Naive thymus-derived CD8-positive, alpha-beta T cell (primary cell): ENCODE measurements around the gene SLC35F2. TPM values are rescaled to one million over a fixed set of nuclear protein-coding genes. Genes with fewer than 3 reads are reported as not detected.
A peak's percentile ranks its signal among the peaks of the same experiment; 100 is the strongest.
"Not testable (repeated sequence)": the region's sequence is repeated elsewhere in the genome, so short reads cannot be mapped to it uniquely, and the experiment has no call there.

Source experiments
- ATAC-seq, 2 donors: fragments of 150-1000 bp; cut with Tn5 transposase in 1 of 2; sonication (Bioruptor Pico), chemical (Tn5 transposase) in 1 of 2; 1 replicate in 1 of 2; 2 replicates in 1 of 2; pipeline ENCODE4 v1.10.0; 2021; ENCODE audit warnings: mild to moderate bottlenecking in 2 of 2, moderate library complexity in 2 of 2
- POLR2A ChIA-PET: fragments of 350-600 bp; sonication (Branson Sonifier 250); formaldehyde crosslinking; loops from one replicate; lab custom pipeline; 2021; ENCODE audit warnings: antibody characterized with exemption; lab: Charles Lee
- DNase-seq, 10 donors: peaks; one replicate each; pipeline versions ENCODE4 v3.0.0 to v3.0.0-alpha.2; 2020 to 2022
- H3K27ac Mint-ChIP-seq, 10 donors: one replicate each; pipeline ENCODE4 v1.8.0; 2020 to 2022; ENCODE audit warnings: mild to moderate bottlenecking in 10 of 10, mixed read lengths in 10 of 10, moderate library complexity in 4 of 10, inconsistent platforms in 1 of 10
- H3K27me3 Mint-ChIP-seq, 5 donors: one replicate each; pipeline ENCODE4 v1.8.0; 2021 to 2022; ENCODE audit warnings: mixed read lengths in 5 of 5
- H3K36me3 Mint-ChIP-seq, 3 donors: one replicate each; pipeline ENCODE4 v1.8.0; 2020 to 2022; ENCODE audit warnings: mixed read lengths in 3 of 3, mild to moderate bottlenecking in 2 of 3, inconsistent platforms in 1 of 3
- H3K4me1 Mint-ChIP-seq, 4 donors: one replicate each; pipeline ENCODE4 v1.8.0; 2021 to 2022; ENCODE audit warnings: mixed read lengths in 4 of 4
- H3K4me3 Mint-ChIP-seq, 10 donors: one replicate each; pipeline ENCODE4 v1.8.0; 2020 to 2022; ENCODE audit warnings: mild to moderate bottlenecking in 10 of 10, mixed read lengths in 10 of 10, moderate library complexity in 6 of 10, inconsistent platforms in 1 of 10
- H3K9me3 Mint-ChIP-seq, 9 donors: one replicate each; pipeline ENCODE4 v1.8.0; 2020 to 2022; ENCODE audit warnings: mixed read lengths in 9 of 9, mild to moderate bottlenecking in 3 of 9, inconsistent platforms in 1 of 9, moderate library complexity in 1 of 9
- polyA plus RNA-seq, 3 donors: library from polyadenylated mRNA; unstranded; fragments of 300-500 nt; fragmentation: Illumina TruSeq; gene quantifications; one replicate each; pipeline ENCODE4 v1.2.3, GENCODE V29; 2021
- total RNA-seq, 8 experiments: library from RNA in 2 of 8; stranded (reverse) in 2 of 8; gene quantifications; one replicate each; pipeline ENCODE4 v1.2.3 and lab custom pipeline; 2021 to 2026

Gene SLC35F2
- total and polyA plus RNA-seq, 5 experiments from 2014 or later = 2.1 to 5.6 (median 4.0) TPM

GRCh38 chr11:107776062-107776461 lies 82.5 kb downstream of the SLC35F2 start:
- DNase-seq (no peak), ATAC-seq (no peak)
- Mint-ChIP-seq H3K36me3 (no peaks in the 10 kb centered on the region), H3K27me3 (peaks cover 7 to 14% (median 9%) of the 10 kb centered on the region in 5 donors), H3K4me3 (no peak overlapping the region), H3K9me3 (no peaks in the 10 kb centered on the region), H3K27ac (no peak overlapping the region), H3K4me1 (no peaks in the 10 kb centered on the region)
- POLR2A ChIA-PET = no interaction called here

GRCh38 chr11:107770551-107770951 lies 88.0 kb downstream of the SLC35F2 start:
- Mint-ChIP-seq H3K4me1 (no peaks in the 10 kb centered on the region), H3K27me3 (peaks cover 5 to 14% (median 13%) of the 10 kb centered on the region in 5 donors), H3K9me3 (no peaks in the 10 kb centered on the region), H3K36me3 (no peaks in the 10 kb centered on the region), H3K27ac (no peak overlapping the region), H3K4me3 (no peak overlapping the region)
- no peak for DNase-seq
- POLR2A ChIA-PET = no interaction called here
- no peak for ATAC-seq

DNA sequence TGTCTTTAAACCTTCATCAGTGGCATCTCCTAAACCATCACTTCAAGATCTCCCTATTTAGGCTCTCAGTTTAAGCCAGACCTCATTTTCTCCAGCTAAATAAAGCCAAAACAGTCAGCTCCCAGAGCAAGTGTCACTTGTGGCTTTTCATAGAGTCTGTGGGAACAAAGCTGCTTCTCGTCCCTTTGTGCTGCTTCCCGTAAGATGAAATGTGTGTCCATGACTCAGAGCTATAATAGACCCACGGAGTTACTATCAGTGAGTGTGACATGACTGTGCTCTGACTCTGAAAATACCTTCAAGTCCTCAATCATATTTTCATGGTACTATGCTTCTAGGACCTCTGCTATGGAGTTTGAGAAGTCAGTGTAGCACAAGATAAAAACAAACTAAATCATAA lies 89.4 kb downstream of the SLC35F2 start:
- Mint-ChIP-seq H3K9me3 (no peaks in the 10 kb centered on the region), H3K27ac (no peak overlapping the region), H3K27me3 (peaks cover 5 to 14% (median 13%) of the 10 kb centered on the region in 5 donors), H3K4me3 (no peak overlapping the region), H3K4me1 (no peaks in the 10 kb centered on the region), H3K36me3 (no peaks in the 10 kb centered on the region)
- POLR2A ChIA-PET = no interaction called here
- no peak for DNase-seq
- ATAC-seq = no peak

DNA sequence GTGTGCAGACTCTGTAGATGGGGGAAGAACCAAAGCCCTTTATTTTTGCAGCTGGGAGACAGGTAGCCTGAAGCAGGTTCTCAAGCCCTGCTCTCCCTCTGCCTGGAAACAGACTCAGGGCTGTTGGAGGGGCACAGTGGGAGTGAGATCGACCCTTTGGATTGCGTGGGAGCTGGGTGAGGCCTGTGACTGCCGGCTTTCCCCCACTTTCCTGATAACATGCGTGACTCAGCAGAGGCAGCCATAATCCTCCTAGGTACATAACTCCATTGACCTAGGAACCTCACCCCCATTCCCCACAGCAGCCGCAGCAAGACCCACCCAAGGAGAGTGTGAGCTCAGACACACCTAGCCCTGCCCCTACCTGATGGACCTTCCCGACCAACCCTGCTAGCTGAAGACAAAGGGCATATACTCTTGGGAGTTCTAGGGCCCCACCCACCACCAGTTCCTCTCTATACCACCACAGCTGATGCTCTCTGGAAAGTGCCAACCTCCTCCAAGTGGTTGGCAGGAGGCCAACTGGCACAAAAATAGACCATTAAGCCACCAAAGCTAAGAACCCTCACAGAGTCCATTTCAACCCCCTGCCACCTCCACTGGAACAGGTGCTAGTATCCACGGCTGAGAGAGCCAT lies 99.8 kb downstream of the SLC35F2 start:
- POLR2A ChIA-PET, H3K27ac Mint-ChIP-seq, DNase-seq, ATAC-seq, H3K4me3 Mint-ChIP-seq, H3K36me3 Mint-ChIP-seq, H3K4me1 Mint-ChIP-seq: not testable (repeated sequence)
- Mint-ChIP-seq H3K9me3 (peaks cover 0 to 10% (median 0%) of the 10 kb centered on the region in 9 donors), H3K27me3 (peaks cover 17 to 64% (median 40%) of the 10 kb centered on the region in 5 donors)

DNA sequence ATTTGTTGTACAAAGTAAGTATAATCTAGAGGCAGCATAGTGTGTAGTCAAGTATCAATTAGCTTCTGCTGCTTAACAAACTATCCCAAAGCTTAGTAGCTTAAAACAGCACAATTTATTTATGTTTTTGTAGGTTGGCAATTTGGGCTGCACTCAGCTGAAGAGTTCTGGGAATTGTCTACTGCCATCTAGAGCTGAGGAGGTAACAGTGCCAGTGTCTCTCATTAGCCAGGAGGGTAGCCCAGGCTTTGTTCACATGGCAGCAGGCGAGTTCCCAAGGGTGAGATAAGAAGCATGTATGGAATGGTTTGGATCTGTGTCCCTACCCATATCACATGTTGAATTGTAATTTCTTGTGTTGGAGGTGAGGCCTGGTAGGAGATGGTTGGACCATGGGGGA lies 100.9 kb downstream of the SLC35F2 start:
- H3K27ac Mint-ChIP-seq = no peak overlapping the region
- H3K4me1 Mint-ChIP-seq = no peaks in the 10 kb centered on the region
- no peak overlapping the region for H3K4me3 Mint-ChIP-seq
- peaks cover 0 to 10% (median 0%) of the 10 kb centered on the region in 3 donors for H3K36me3 Mint-ChIP-seq
- H3K9me3 Mint-ChIP-seq = peaks cover 0 to 10% (median 0%) of the 10 kb centered on the region in 9 donors
- DNase-seq (no peak), ATAC-seq (no peak)
- POLR2A ChIA-PET = no interaction called here
- H3K27me3 Mint-ChIP-seq = peaks cover 16 to 63% (median 40%) of the 10 kb centered on the region in 5 donors

GRCh38 chr11:107756553-107756952 lies 102.0 kb downstream of the SLC35F2 start:
- Mint-ChIP-seq H3K4me3 (no peak overlapping the region), H3K9me3 (peaks cover 0 to 10% (median 0%) of the 10 kb centered on the region in 9 donors), H3K27me3 (peaks cover 17 to 58% (median 33%) of the 10 kb centered on the region in 5 donors), H3K4me1 (no peaks in the 10 kb centered on the region), H3K36me3 (peaks cover 0 to 10% (median 0%) of the 10 kb centered on the region in 3 donors), H3K27ac (peak overlapping the region in 1 of 10 donors; percentile 10)
- ATAC-seq = no peak
- POLR2A ChIA-PET = no interaction called here
- no peak for DNase-seq

DNA sequence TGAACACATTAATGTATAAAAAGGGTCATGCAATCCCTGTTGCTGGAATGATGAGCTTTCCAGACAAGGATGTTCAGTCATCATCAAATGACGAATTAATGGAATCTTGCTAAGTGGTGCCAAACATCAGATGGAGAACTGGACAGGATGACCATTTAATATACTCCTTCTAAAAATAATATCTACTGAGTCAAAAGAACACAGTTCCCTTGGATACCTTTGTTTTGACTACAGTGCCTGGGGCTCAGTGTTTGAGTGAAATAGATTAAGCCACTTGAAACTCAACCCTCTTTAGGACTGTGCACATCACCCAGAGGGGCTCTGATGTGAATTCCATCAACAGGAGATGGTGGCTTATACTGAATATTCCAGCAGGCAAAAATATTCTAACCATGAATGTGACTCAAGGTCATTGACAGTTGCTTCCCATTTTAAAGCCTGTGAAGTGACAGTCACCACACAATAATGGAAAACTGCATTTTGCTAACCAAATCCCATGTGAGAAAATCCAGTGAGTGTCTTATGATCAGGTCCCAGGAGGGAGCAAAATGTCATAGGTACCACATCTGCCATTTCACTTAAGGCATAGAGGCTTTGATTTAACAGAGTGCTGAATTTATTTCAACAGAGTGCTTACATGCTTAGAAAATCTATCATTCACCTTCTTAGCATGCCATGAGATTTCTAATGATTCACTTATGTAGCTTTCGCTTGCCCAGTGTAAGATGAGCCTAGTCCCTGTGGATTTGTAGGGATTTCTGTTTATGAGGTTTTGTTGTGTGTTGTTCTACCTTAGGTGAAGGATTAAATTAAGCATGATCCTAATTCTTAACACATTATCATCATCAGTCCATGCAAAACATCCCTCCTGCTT lies 105.4 kb downstream of the SLC35F2 start:
- Mint-ChIP-seq H3K27me3 (peaks cover 15 to 33% (median 19%) of the 10 kb centered on the region in 5 donors), H3K4me1 (no peaks in the 10 kb centered on the region), H3K4me3 (no peak overlapping the region), H3K36me3 (peaks cover 0 to 5% (median 0%) of the 10 kb centered on the region in 3 donors), H3K9me3 (peaks cover 0 to under 1% (median 0%) of the 10 kb centered on the region in 9 donors), H3K27ac (no peak overlapping the region)
- ATAC-seq = no peak
- DNase-seq = no peak
- POLR2A ChIA-PET = no interaction called here

DNA sequence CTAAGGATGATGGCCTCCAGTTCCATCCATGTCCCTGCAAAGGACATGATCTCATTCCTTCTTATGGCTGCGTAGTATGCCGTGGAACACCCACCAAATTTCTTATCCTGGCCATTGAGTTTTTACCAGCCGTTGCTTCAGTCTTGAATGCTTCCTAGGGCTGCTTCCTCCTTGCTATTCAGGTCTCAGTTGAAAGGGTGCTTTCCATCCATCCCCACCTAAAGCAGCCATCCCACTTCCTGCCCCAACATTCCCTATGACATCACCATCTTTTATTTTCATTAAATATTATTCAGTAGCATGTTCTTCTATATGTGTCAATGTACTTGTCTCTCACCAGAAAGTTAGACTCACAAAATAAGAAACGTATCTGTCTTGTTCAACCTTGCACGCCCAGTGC lies 106.1 kb downstream of the SLC35F2 start:
- POLR2A ChIA-PET = no interaction called here
- DNase-seq (no peak), ATAC-seq (no peak)
- Mint-ChIP-seq H3K36me3 (no peaks in the 10 kb centered on the region), H3K27me3 (peaks cover 10 to 26% (median 13%) of the 10 kb centered on the region in 5 donors), H3K27ac (no peak overlapping the region), H3K4me3 (no peak overlapping the region), H3K4me1 (no peaks in the 10 kb centered on the region), H3K9me3 (peaks cover 0 to 1% (median 0%) of the 10 kb centered on the region in 9 donors)

- DNase-seq = no peak
- no peak for ATAC-seq
- H3K27me3 Mint-ChIP-seq = peaks cover 6 to 12% (median 10%) of the 10 kb centered on the region in 5 donors
- H3K9me3 Mint-ChIP-seq = peaks cover 0 to 1% (median 0%) of the 10 kb centered on the region in 9 donors
- H3K4me3 Mint-ChIP-seq = no peak overlapping the region
- H3K36me3 Mint-ChIP-seq = no peaks in the 10 kb centered on the region
- no peak overlapping the region for H3K27ac Mint-ChIP-seq
- H3K4me1 Mint-ChIP-seq = no peaks in the 10 kb centered on the region
- POLR2A ChIA-PET = no interaction called here
These were observed 107.5 kb downstream of the SLC35F2 start for GRCh38 chr11:107751082-107751481.

GRCh38 chr11:107750313-107750712 lies 108.3 kb downstream of the SLC35F2 start:
- H3K4me3 Mint-ChIP-seq = no peak overlapping the region
- ATAC-seq (no peak), DNase-seq (no peak)
- no peaks in the 10 kb centered on the region for H3K36me3 Mint-ChIP-seq
- no peaks in the 10 kb centered on the region for H3K4me1 Mint-ChIP-seq
- peaks cover 0 to 1% (median 0%) of the 10 kb centered on the region in 9 donors for H3K9me3 Mint-ChIP-seq
- POLR2A ChIA-PET = no interaction called here
- H3K27ac Mint-ChIP-seq = no peak overlapping the region
- H3K27me3 Mint-ChIP-seq = peaks cover 5 to 17% (median 12%) of the 10 kb centered on the region in 5 donors

DNA sequence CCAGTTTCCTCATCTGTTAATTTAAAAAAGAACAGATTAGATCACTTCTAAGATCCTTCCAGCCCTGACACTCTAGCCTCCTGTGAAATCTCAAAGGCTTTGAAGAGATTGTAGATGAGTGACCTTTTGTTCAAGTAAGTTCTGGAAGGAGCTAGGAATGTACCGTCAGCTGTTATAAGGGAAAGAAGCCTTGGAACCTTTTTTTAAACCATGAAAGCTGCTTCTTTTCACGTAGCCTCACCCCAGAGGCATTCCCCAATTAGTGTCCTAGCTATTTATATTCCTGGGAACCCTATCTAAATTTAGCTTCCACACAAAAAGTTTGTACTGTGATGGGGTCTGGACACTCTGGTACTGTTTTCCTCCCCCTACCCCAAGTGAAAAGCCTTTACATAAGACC lies 111.0 kb downstream of the SLC35F2 start:
- no peak overlapping the region for H3K27ac Mint-ChIP-seq
- no peak overlapping the region for H3K4me3 Mint-ChIP-seq
- no peaks in the 10 kb centered on the region for H3K4me1 Mint-ChIP-seq
- POLR2A ChIA-PET = no interaction called here
- peaks cover 0 to 1% (median 0%) of the 10 kb centered on the region in 9 donors for H3K9me3 Mint-ChIP-seq
- H3K27me3 Mint-ChIP-seq = peaks cover 20 to 37% (median 27%) of the 10 kb centered on the region in 5 donors
- DNase-seq (no peak), ATAC-seq (no peak)
- no peaks in the 10 kb centered on the region for H3K36me3 Mint-ChIP-seq

- Mint-ChIP-seq H3K4me1 (no peaks in the 10 kb centered on the region), H3K9me3 (peaks cover 0 to 15% (median 3%) of the 10 kb centered on the region in 9 donors), H3K27ac (no peak overlapping the region), H3K27me3 (peaks cover 19 to 61% (median 37%) of the 10 kb centered on the region in 5 donors), H3K4me3 (no peak overlapping the region), H3K36me3 (peaks cover 0 to 10% (median 0%) of the 10 kb centered on the region in 3 donors)
- ATAC-seq (no peak), DNase-seq (no peak)
- POLR2A ChIA-PET = no interaction called here
These were observed 113.9 kb downstream of the SLC35F2 start for GRCh38 chr11:107744736-107745135.

- POLR2A ChIA-PET = no interaction called here
- H3K27ac Mint-ChIP-seq = no peak overlapping the region
- no peaks in the 10 kb centered on the region for H3K4me1 Mint-ChIP-seq
- no peak for DNase-seq
- no peak overlapping the region for H3K4me3 Mint-ChIP-seq
- H3K27me3 Mint-ChIP-seq = peaks cover 20 to 75% (median 40%) of the 10 kb centered on the region in 5 donors
- H3K36me3 Mint-ChIP-seq = peaks cover 0 to 19% (median 0%) of the 10 kb centered on the region in 3 donors
- ATAC-seq = no peak
- peaks cover 0 to 24% (median 3%) of the 10 kb centered on the region in 9 donors for H3K9me3 Mint-ChIP-seq
These were observed 115.4 kb downstream of the SLC35F2 start for GRCh38 chr11:107743191-107743590.
